ENCODE results near the gene PIAS2.

PIAS2 gene

GRCh38 chr18:46756025-46756558 is 161.2 kb downstream of the PIAS2 start:
- H3K56ac ChIP-seq (ENCODE audit: low read length), result no peak overlapping the region
- no peak overlapping the region for H2BK5ac ChIP-seq (ENCODE audit: low read length)
- H3K79me1 ChIP-seq (ENCODE audit: low read length), result no peaks in the 10 kb centered on the region
- H4K5ac ChIP-seq (ENCODE audit: low read length), result no peak overlapping the region
- H3K23ac ChIP-seq (ENCODE audit: low read length), result no peak overlapping the region
- H3K18ac ChIP-seq (ENCODE audit: low read length), result no peak overlapping the region
- no peak overlapping the region for H3K4ac ChIP-seq (ENCODE audit: low read depth, low read length)
- H3K27me3 ChIP-seq (ENCODE audit: insufficient read depth, low read length, poor library complexity), result peaks cover 37% of the 10 kb centered on the region
- WGBS (ENCODE audit: extremely low coverage, insufficient coverage, low lambda C conversion rate), result no CpG with 5 or more reads among the region's 41 CpGs
- H2BK15ac ChIP-seq (replicated peaks; ENCODE audit: low read depth), result no peak overlapping the region
- H2AK5ac ChIP-seq (ENCODE audit: low read length), result no peak overlapping the region
- no peak overlapping the region for H4K8ac ChIP-seq (ENCODE audit: low read depth, low read length)
- no peak overlapping the region for H3K27ac ChIP-seq (ENCODE audit: low read depth, low read length)
- no peaks in the 10 kb centered on the region for H3K36me3 ChIP-seq (ENCODE audit: control insufficient read depth, insufficient read depth, low read length)
- no peaks in the 10 kb centered on the region for H3K79me2 ChIP-seq (ENCODE audit: control insufficient read depth, insufficient read depth, low read length)
- no peak overlapping the region for H3K9ac ChIP-seq (ENCODE audit: low read length)
- H2BK120ac ChIP-seq (ENCODE audit: low read depth, low read length), result no peak overlapping the region
- H3K4me2 ChIP-seq (ENCODE audit: low read length), result peak overlapping the region; percentile 46
- H3K4me1 ChIP-seq (ENCODE audit: control insufficient read depth, low read depth, low read length), result no peaks in the 10 kb centered on the region
- no peak overlapping the region for H3K4me3 ChIP-seq (ENCODE audit: low read length)
- peak; percentile 16 for DNase-seq

GRCh38 chr18:46755315-46756024 is 161.8 kb downstream of the PIAS2 start:
- Histone ChIP-seq H3K18ac (ENCODE audit: low read length) (no peak overlapping the region), H3K79me2 (ENCODE audit: control insufficient read depth, insufficient read depth, low read length) (no peaks in the 10 kb centered on the region), H3K23ac (ENCODE audit: low read length) (no peak overlapping the region), H3K27me3 (ENCODE audit: insufficient read depth, low read length, poor library complexity) (peaks cover 35% of the 10 kb centered on the region), H3K36me3 (ENCODE audit: control insufficient read depth, insufficient read depth, low read length) (no peaks in the 10 kb centered on the region), H3K4me2 (ENCODE audit: low read length) (no peak overlapping the region), H2AK5ac (ENCODE audit: low read length) (no peak overlapping the region), H4K8ac (ENCODE audit: low read depth, low read length) (no peak overlapping the region), H3K4me1 (ENCODE audit: control insufficient read depth, low read depth, low read length) (no peaks in the 10 kb centered on the region), H2BK15ac (replicated peaks; ENCODE audit: low read depth) (no peak overlapping the region), H3K4ac (ENCODE audit: low read depth, low read length) (no peak overlapping the region), H3K9ac (ENCODE audit: low read length) (no peak overlapping the region), H2BK5ac (ENCODE audit: low read length) (no peak overlapping the region), H3K56ac (ENCODE audit: low read length) (no peak overlapping the region), H4K5ac (ENCODE audit: low read length) (no peak overlapping the region), H2BK120ac (ENCODE audit: low read depth, low read length) (no peak overlapping the region), H3K27ac (ENCODE audit: low read depth, low read length) (no peak overlapping the region), H3K79me1 (ENCODE audit: low read length) (no peaks in the 10 kb centered on the region), H3K4me3 (ENCODE audit: low read length) (no peak overlapping the region)
- no peak for DNase-seq
- no CpG with 5 or more reads among the region's 17 CpGs for WGBS (ENCODE audit: extremely low coverage, insufficient coverage, low lambda C conversion rate)

- Histone ChIP-seq H3K27me3 (ENCODE audit: insufficient read depth, low read length, poor library complexity) (peaks cover 31% of the 10 kb centered on the region), H2AK5ac (ENCODE audit: low read length) (no peak overlapping the region), H3K4ac (ENCODE audit: low read depth, low read length) (no peak overlapping the region), H3K79me2 (ENCODE audit: control insufficient read depth, insufficient read depth, low read length) (no peaks in the 10 kb centered on the region), H3K4me3 (ENCODE audit: low read length) (no peak overlapping the region), H3K23ac (ENCODE audit: low read length) (no peak overlapping the region), H3K56ac (ENCODE audit: low read length) (no peak overlapping the region), H3K18ac (ENCODE audit: low read length) (no peak overlapping the region), H3K4me1 (ENCODE audit: control insufficient read depth, low read depth, low read length) (no peaks in the 10 kb centered on the region), H2BK5ac (ENCODE audit: low read length) (no peak overlapping the region), H3K27ac (ENCODE audit: low read depth, low read length) (no peak overlapping the region), H3K4me2 (ENCODE audit: low read length) (no peak overlapping the region), H2BK120ac (ENCODE audit: low read depth, low read length) (no peak overlapping the region), H3K36me3 (ENCODE audit: control insufficient read depth, insufficient read depth, low read length) (no peaks in the 10 kb centered on the region), H2BK15ac (replicated peaks; ENCODE audit: low read depth) (no peak overlapping the region), H3K79me1 (ENCODE audit: low read length) (no peaks in the 10 kb centered on the region), H4K5ac (ENCODE audit: low read length) (no peak overlapping the region), H3K9ac (ENCODE audit: low read length) (no peak overlapping the region), H4K8ac (ENCODE audit: low read depth, low read length) (no peak overlapping the region)
- DNase-seq, result peak; percentile 45
- no CpG with 5 or more reads among the region's 13 CpGs for WGBS (ENCODE audit: extremely low coverage, insufficient coverage, low lambda C conversion rate)
These were observed 162.5 kb downstream of the PIAS2 start for GRCh38 chr18:46754661-46755292.

GRCh38 chr18:46754188-46754587 is 163.1 kb downstream of the PIAS2 start:
- H2BK120ac ChIP-seq (ENCODE audit: low read depth, low read length), result no peak overlapping the region
- no peak overlapping the region for H3K4me3 ChIP-seq (ENCODE audit: low read length)
- H3K79me2 ChIP-seq (ENCODE audit: control insufficient read depth, insufficient read depth, low read length), result no peaks in the 10 kb centered on the region
- no peak overlapping the region for H3K9ac ChIP-seq (ENCODE audit: low read length)
- H4K8ac ChIP-seq (ENCODE audit: low read depth, low read length), result no peak overlapping the region
- no CpG with 5 or more reads among the region's 3 CpGs for WGBS (ENCODE audit: extremely low coverage, insufficient coverage, low lambda C conversion rate)
- H3K79me1 ChIP-seq (ENCODE audit: low read length), result no peaks in the 10 kb centered on the region
- DNase-seq, result no peak
- H3K4me1 ChIP-seq (ENCODE audit: control insufficient read depth, low read depth, low read length), result no peaks in the 10 kb centered on the region
- no peak overlapping the region for H3K18ac ChIP-seq (ENCODE audit: low read length)
- H4K5ac ChIP-seq (ENCODE audit: low read length), result no peak overlapping the region
- H3K27ac ChIP-seq (ENCODE audit: low read depth, low read length), result no peak overlapping the region
- H3K36me3 ChIP-seq (ENCODE audit: control insufficient read depth, insufficient read depth, low read length), result no peaks in the 10 kb centered on the region
- no peak overlapping the region for H2BK5ac ChIP-seq (ENCODE audit: low read length)
- H3K23ac ChIP-seq (ENCODE audit: low read length), result no peak overlapping the region
- no peak overlapping the region for H3K4ac ChIP-seq (ENCODE audit: low read depth, low read length)
- no peak overlapping the region for H2AK5ac ChIP-seq (ENCODE audit: low read length)
- no peak overlapping the region for H3K4me2 ChIP-seq (ENCODE audit: low read length)
- peaks cover 28% of the 10 kb centered on the region for H3K27me3 ChIP-seq (ENCODE audit: insufficient read depth, low read length, poor library complexity)
- H2BK15ac ChIP-seq (replicated peaks; ENCODE audit: low read depth), result no peak overlapping the region
- no peak overlapping the region for H3K56ac ChIP-seq (ENCODE audit: low read length)

Data from mesendoderm (in vitro differentiated cells).